ENCODE measurements around the gene FAM83G.

Gene FAM83G

GRCh38 chr17:18987230-18987610 lies 17.3 kb downstream of the FAM83G start:
- DNase-seq (ENCODE audit: low spot score), result no peak

GRCh38 chr17:18986541-18987229 lies 17.9 kb downstream of the FAM83G start:
- DNase-seq (ENCODE audit: low spot score), result no peak

GRCh38 chr17:18985475-18985874 lies 19.1 kb downstream of the FAM83G start:
- DNase-seq (ENCODE audit: low spot score), result no peak

- no peak for DNase-seq (ENCODE audit: low spot score)
Measured at GRCh38 chr17:18984273-18985114, 20.1 kb downstream of the FAM83G start.

- DNase-seq (ENCODE audit: low spot score), result no peak
Measured at GRCh38 chr17:18981642-18982424, 22.7 kb downstream of the FAM83G start.

- DNase-seq (ENCODE audit: low spot score), result no peak
Measured at GRCh38 chr17:18981335-18981641, 23.3 kb downstream of the FAM83G start.

- no peak for DNase-seq (ENCODE audit: low spot score)
Measured at GRCh38 chr17:18980682-18981334, 23.8 kb downstream of the FAM83G start.

- DNase-seq (ENCODE audit: low spot score), result no peak
Measured at GRCh38 chr17:18978655-18979054, 25.9 kb downstream of the FAM83G start.

- no peak for DNase-seq (ENCODE audit: low spot score)
Measured at GRCh38 chr17:18978050-18978449, 26.5 kb downstream of the FAM83G start.

GRCh38 chr17:18977646-18978045 lies 26.9 kb downstream of the FAM83G start:
- DNase-seq (ENCODE audit: low spot score), result no peak

- no peak for DNase-seq (ENCODE audit: low spot score)
Measured at GRCh38 chr17:18977021-18977420, 27.5 kb downstream of the FAM83G start.

- DNase-seq (ENCODE audit: low spot score), result no peak
Measured at GRCh38 chr17:18976201-18976600, 28.4 kb downstream of the FAM83G start.

GRCh38 chr17:18975597-18975996 lies 29.0 kb downstream of the FAM83G start:
- no peak for DNase-seq (ENCODE audit: low spot score)

- DNase-seq (ENCODE audit: low spot score), result no peak
Measured at GRCh38 chr17:18974407-18975149, 30.0 kb downstream of the FAM83G start.

GRCh38 chr17:18971801-18972200 lies 32.8 kb downstream of the FAM83G start:
- no peak for DNase-seq (ENCODE audit: low spot score)

- DNase-seq (ENCODE audit: low spot score), result no peak
Measured at GRCh38 chr17:18970582-18971480, 33.7 kb downstream of the FAM83G start.

GRCh38 chr17:18968945-18969887 lies 35.3 kb downstream of the FAM83G start:
- DNase-seq (ENCODE audit: low spot score), result no peak

GRCh38 chr17:18968345-18968744 lies 36.2 kb downstream of the FAM83G start:
- DNase-seq (ENCODE audit: low spot score), result no peak

GRCh38 chr17:18967916-18968315 lies 36.6 kb downstream of the FAM83G start:
- DNase-seq (ENCODE audit: low spot score), result no peak

Measured in Ammon's horn (tissue), 1 donor.